Measurements from ENCODE around the gene ARID3B. TPM values are rescaled to one million over a fixed set of nuclear protein-coding genes. Genes with fewer than 3 reads are reported as not detected.
A peak's percentile ranks its signal among the peaks of the same experiment; 100 is the strongest.
"Not testable (repeated sequence)": the region's sequence is repeated elsewhere in the genome, so short reads cannot be mapped to it uniquely, and the experiment has no call there.

Gene ARID3B
- total RNA-seq, 1 experiment from 2014 or later: 8.1 TPM

DNA sequence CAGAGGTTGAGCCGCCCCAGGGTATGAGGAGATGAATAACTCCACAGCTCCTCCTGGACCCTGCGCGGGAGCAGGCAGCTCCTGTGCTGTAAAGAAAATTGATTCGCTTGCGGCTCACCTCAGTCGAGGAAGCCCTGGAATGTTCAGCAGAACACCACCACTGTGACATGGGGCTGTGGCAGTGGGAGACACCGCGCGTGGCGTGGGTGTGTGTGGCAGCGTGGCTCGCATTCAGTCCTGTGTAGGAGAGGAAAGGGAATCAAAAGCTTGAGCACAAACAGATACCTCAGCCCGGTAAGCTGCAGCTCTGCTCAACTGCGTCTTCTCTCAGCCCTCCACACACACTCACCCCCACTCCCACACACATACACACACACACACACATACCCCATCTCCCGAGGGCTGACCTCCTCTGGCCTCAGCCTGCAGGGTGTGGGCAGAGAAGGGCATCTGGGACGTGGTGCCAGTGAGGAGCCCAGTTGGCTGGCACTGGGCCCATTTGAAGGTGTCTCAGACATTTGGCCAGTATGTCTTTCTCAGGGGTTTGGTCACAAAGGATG lies 56.2 kb downstream of the ARID3B start:
- H3K4me3 ChIP-seq (replicated peaks in 1 of 2; ENCODE audit: low read depth in 1 of 2, low read length in 2 of 2); intact Hi-C loops (cut with micrococcal nuclease); H3K4me2 ChIP-seq (ENCODE audit: low read length); H3K27ac ChIP-seq (ENCODE audit: low read depth, low read length); H3K27me3 ChIP-seq (ENCODE audit: insufficient read depth, low read length); H2AFZ ChIP-seq (ENCODE audit: low read depth, low read length, poor library complexity, severe bottlenecking); H3K79me2 ChIP-seq (ENCODE audit: insufficient read depth, low read length); H3K9ac ChIP-seq (ENCODE audit: low read length); DNase-seq (ENCODE audit: low read depth, low spot score); H3K36me3 ChIP-seq (ENCODE audit: control insufficient read depth in 1 of 2, insufficient read depth in 2 of 2, low read length in 2 of 2); CTCF ChIA-PET; POLR2A ChIA-PET; H3K9me3 ChIP-seq (ENCODE audit: control insufficient read depth in 1 of 2, insufficient read depth in 1 of 2, low read depth in 1 of 2, low read length in 2 of 2); ATAC-seq; H3K9me2 ChIP-seq (ENCODE audit: insufficient read depth); H4K20me1 ChIP-seq (ENCODE audit: insufficient read depth); RAD21 ChIA-PET (ENCODE audit: low non-redundant PET in 1 of 2, low total read pairs in 2 of 2, uncharacterized antibody in 2 of 2, unreplicated experiment in 2 of 2); BruUV-seq (replicated peaks): not testable (repeated sequence)
- peaks cover 6 to 13% of the 10 kb centered on the region in 2 experiments for H3K4me1 ChIP-seq (ENCODE audit: control insufficient read depth in 1 of 2, insufficient read depth in 2 of 2, low read length in 2 of 2)

- no TSS peak for BruUV-seq (replicated peaks)
- H3K9ac ChIP-seq (ENCODE audit: low read length): peak overlapping the region; percentile 31
- no peak overlapping the region for H2AFZ ChIP-seq (ENCODE audit: low read depth, low read length, poor library complexity, severe bottlenecking)
- H3K27me3 ChIP-seq (ENCODE audit: insufficient read depth, low read length): no peaks in the 10 kb centered on the region
- POLR2A ChIA-PET: no interaction called here
- no peaks in the 10 kb centered on the region for H3K36me3 ChIP-seq (ENCODE audit: control insufficient read depth in 1 of 2, insufficient read depth in 2 of 2, low read length in 2 of 2)
- peak overlapping the region; percentile 48 for H3K27ac ChIP-seq (ENCODE audit: low read depth, low read length)
- H4K20me1 ChIP-seq (ENCODE audit: insufficient read depth): no peaks in the 10 kb centered on the region
- DNase-seq (ENCODE audit: low read depth, low spot score) (no peak), ATAC-seq (peak; percentile 98)
- H3K4me3 ChIP-seq (replicated peaks in 1 of 2; ENCODE audit: low read depth in 1 of 2, low read length in 2 of 2): peak overlapping the region; percentile 29 to 45
- no peaks in the 10 kb centered on the region for H3K9me2 ChIP-seq (ENCODE audit: insufficient read depth)
- peak overlapping the region; percentile 67 for H3K4me2 ChIP-seq (ENCODE audit: low read length)
- no peaks in the 10 kb centered on the region for H3K79me2 ChIP-seq (ENCODE audit: insufficient read depth, low read length)
- no peaks in the 10 kb centered on the region for H3K9me3 ChIP-seq (ENCODE audit: control insufficient read depth in 1 of 2, insufficient read depth in 1 of 2, low read depth in 1 of 2, low read length in 2 of 2)
- peaks cover 6 to 13% of the 10 kb centered on the region in 2 experiments for H3K4me1 ChIP-seq (ENCODE audit: control insufficient read depth in 1 of 2, insufficient read depth in 2 of 2, low read length in 2 of 2)
- RAD21 ChIA-PET (ENCODE audit: low non-redundant PET in 1 of 2, low total read pairs in 2 of 2, uncharacterized antibody in 2 of 2, unreplicated experiment in 2 of 2): no interaction called here
- CTCF ChIA-PET: interaction anchor here (1.0 kb wide), 2 partner anchors 9 to 23 kb away, joined by 3 read pairs; no protein-coding TSS in a partner anchor
- intact Hi-C loops (cut with micrococcal nuclease): no loop called here
- TF ChIP-seq EZH2phosphoT487 (IDR thresholded peaks at IDR 0.05; ENCODE audit: borderline replicate concordance) (no peak), POLR2A (IDR thresholded peaks at IDR 0.05; ENCODE audit: borderline replicate concordance, extremely low read depth, insufficient read depth, insufficient read length) (no peak), YY1 (IDR thresholded peaks at IDR 0.05; ENCODE audit: extremely low read depth, insufficient replicate concordance, low read depth, low read length) (no peak), TCF7L2 (IDR thresholded peaks at IDR 0.05; ENCODE audit: borderline replicate concordance, extremely low read depth, insufficient read depth, insufficient read length) (no peak), EGR1 (IDR thresholded peaks at IDR 0.05; ENCODE audit: low read depth) (no peak), CTCF (IDR thresholded peaks at IDR 0.05 in 2 of 3, conservative IDR thresholded peaks at IDR 0.05 in 1 of 3; ENCODE audit: borderline replicate concordance in 1 of 3, insufficient read depth in 1 of 3, low read depth in 2 of 3, low read length in 2 of 3) (no peak), ZFX (IDR thresholded peaks at IDR 0.05) (no peak), JUND (IDR thresholded peaks at IDR 0.05) (no peak), SP1 (IDR thresholded peaks at IDR 0.05; ENCODE audit: low read depth) (peak; percentile 82), ZNF274 (IDR thresholded peaks at IDR 0.05; ENCODE audit: low read depth, low read length) (no peak), POLR2AphosphoS5 (IDR thresholded peaks at IDR 0.05; ENCODE audit: low read depth, low read length) (peak; percentile 59), ATF3 (IDR thresholded peaks at IDR 0.05) (no peak), EZH2 (IDR thresholded peaks at IDR 0.05) (no peak)
- TF ChIP-seq, protein P1, sequence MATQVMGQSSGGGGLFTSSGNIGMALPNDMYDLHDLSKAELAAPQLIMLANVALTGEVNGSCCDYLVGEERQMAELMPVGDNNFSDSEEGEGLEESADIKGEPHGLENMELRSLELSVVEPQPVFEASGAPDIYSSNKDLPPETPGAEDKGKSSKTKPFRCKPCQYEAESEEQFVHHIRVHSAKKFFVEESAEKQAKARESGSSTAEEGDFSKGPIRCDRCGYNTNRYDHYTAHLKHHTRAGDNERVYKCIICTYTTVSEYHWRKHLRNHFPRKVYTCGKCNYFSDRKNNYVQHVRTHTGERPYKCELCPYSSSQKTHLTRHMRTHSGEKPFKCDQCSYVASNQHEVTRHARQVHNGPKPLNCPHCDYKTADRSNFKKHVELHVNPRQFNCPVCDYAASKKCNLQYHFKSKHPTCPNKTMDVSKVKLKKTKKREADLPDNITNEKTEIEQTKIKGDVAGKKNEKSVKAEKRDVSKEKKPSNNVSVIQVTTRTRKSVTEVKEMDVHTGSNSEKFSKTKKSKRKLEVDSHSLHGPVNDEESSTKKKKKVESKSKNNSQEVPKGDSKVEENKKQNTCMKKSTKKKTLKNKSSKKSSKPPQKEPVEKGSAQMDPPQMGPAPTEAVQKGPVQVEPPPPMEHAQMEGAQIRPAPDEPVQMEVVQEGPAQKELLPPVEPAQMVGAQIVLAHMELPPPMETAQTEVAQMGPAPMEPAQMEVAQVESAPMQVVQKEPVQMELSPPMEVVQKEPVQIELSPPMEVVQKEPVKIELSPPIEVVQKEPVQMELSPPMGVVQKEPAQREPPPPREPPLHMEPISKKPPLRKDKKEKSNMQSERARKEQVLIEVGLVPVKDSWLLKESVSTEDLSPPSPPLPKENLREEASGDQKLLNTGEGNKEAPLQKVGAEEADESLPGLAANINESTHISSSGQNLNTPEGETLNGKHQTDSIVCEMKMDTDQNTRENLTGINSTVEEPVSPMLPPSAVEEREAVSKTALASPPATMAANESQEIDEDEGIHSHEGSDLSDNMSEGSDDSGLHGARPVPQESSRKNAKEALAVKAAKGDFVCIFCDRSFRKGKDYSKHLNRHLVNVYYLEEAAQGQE (IDR thresholded peaks at IDR 0.05; ENCODE audit: low read depth): no peak
Measured at GRCh38 chr15:74598126-74598842, 57.3 kb downstream of the ARID3B start.
